Osteoblast (primary cell): ENCODE data around the gene LRRC46. TPM values are rescaled to one million over a fixed set of nuclear protein-coding genes. Genes with fewer than 3 reads are reported as not detected.

ENCODE experiments used
- DNase-seq: peaks from one replicate; pipeline ENCODE4 v3.0.0; 2011; ENCODE audit warnings: low spot score, mixed read lengths; ENCODE audit not compliant: insufficient read length; ENCODE audit errors: missing footprints
- H2AFZ ChIP-seq: 2 replicates; pipeline ENCODE4 v1.6.0; 2011; ENCODE audit warnings: mild to moderate bottlenecking, low read length
- H3K27ac ChIP-seq: 2 replicates; pipeline ENCODE4 v1.5.1; 2011; ENCODE audit warnings: mild to moderate bottlenecking, low read depth, low read length, moderate library complexity
- H3K27me3 ChIP-seq: 2 replicates; pipeline ENCODE4 v1.6.0; 2012; ENCODE audit warnings: mild to moderate bottlenecking, control low read depth, inconsistent platforms, low read length, moderate library complexity; ENCODE audit not compliant: insufficient read depth
- H3K36me3 ChIP-seq: 2 replicates; pipeline ENCODE4 v1.5.1; 2011; ENCODE audit warnings: mild to moderate bottlenecking, low read length, control low read depth, moderate library complexity; ENCODE audit not compliant: insufficient read depth
- H3K4me1 ChIP-seq: 2 replicates; pipeline ENCODE4 v1.5.1; 2011; ENCODE audit warnings: mild to moderate bottlenecking, low read length, control low read depth, moderate library complexity; ENCODE audit not compliant: insufficient read depth
- H3K4me2 ChIP-seq: 2 replicates; pipeline ENCODE4 v1.6.0; 2011; ENCODE audit warnings: mild to moderate bottlenecking, low read length; ENCODE audit not compliant: insufficient read depth
- H3K4me3 ChIP-seq: fragments of 200-600 bp; sonication (generic); 3 replicates; pipeline ENCODE4 v1.5.1; 2012; ENCODE audit warnings: mild to moderate bottlenecking, low read length, inconsistent platforms; ENCODE audit not compliant: insufficient read depth
- H3K79me2 ChIP-seq: 2 replicates; pipeline ENCODE4 v1.6.0; 2012; ENCODE audit warnings: mild to moderate bottlenecking, low read length, control low read depth, inconsistent platforms; ENCODE audit not compliant: insufficient read depth
- H3K9me3 ChIP-seq: 2 replicates; pipeline ENCODE4 v1.5.1; 2011; ENCODE audit warnings: low read depth, low read length, control low read depth
- H4K20me1 ChIP-seq: 2 replicates; pipeline ENCODE4 v1.6.0; 2012; ENCODE audit warnings: mild to moderate bottlenecking, low read length, control low read depth; ENCODE audit not compliant: insufficient read depth
- total RNA-seq: library from RNA; depleted of rRNA; stranded (reverse); fragments of >200 nt; gene quantifications from 2 replicates; pipeline ENCODE4 v1.2.3, GENCODE V29; 2012
- TF ChIP-seq, protein P1 (sequence below): IDR thresholded peaks from 2 replicates; pipeline ENCODE4 v1.5.1; 2011; ENCODE audit warnings: mild to moderate bottlenecking, low read depth, low read length, moderate library complexity; ENCODE audit errors: extremely low read depth

LRRC46 gene
- total RNA-seq, 1 donor = not detected

DNA sequence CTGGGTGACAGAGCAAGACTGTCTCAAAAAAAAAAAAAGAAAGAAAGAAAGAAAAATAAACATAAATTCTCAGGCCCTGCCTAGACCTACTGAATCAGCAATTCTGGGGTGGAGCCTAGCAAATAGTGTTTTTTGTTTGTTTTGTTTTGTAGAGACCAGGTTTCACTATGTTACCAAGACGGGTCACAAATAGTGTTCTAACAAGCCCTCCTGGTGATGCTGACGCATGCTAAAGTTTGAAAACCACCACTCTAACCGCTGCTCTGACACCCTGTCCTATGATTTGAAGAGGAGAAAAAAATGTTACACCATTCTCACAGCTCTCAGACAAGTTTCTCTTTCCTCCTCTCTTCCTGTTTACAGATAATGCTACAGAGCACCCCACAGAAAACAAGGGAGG, 1.6 kb upstream of the LRRC46 start:
- H3K27me3 ChIP-seq = no peaks in the 10 kb centered on the region
- no peaks in the 10 kb centered on the region for H3K9me3 ChIP-seq
- peaks cover 31% of the 10 kb centered on the region for H3K79me2 ChIP-seq
- TF ChIP-seq, protein P1, sequence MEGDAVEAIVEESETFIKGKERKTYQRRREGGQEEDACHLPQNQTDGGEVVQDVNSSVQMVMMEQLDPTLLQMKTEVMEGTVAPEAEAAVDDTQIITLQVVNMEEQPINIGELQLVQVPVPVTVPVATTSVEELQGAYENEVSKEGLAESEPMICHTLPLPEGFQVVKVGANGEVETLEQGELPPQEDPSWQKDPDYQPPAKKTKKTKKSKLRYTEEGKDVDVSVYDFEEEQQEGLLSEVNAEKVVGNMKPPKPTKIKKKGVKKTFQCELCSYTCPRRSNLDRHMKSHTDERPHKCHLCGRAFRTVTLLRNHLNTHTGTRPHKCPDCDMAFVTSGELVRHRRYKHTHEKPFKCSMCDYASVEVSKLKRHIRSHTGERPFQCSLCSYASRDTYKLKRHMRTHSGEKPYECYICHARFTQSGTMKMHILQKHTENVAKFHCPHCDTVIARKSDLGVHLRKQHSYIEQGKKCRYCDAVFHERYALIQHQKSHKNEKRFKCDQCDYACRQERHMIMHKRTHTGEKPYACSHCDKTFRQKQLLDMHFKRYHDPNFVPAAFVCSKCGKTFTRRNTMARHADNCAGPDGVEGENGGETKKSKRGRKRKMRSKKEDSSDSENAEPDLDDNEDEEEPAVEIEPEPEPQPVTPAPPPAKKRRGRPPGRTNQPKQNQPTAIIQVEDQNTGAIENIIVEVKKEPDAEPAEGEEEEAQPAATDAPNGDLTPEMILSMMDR = no peak
- peaks cover 8% of the 10 kb centered on the region for H4K20me1 ChIP-seq
- peak overlapping the region; percentile 88 for H3K27ac ChIP-seq
- no peak overlapping the region for H3K4me3 ChIP-seq
- peaks cover 28% of the 10 kb centered on the region for H3K36me3 ChIP-seq
- peak overlapping the region; percentile 100 for H3K4me2 ChIP-seq
- no peak overlapping the region for H2AFZ ChIP-seq
- DNase-seq = peak; percentile 36
- H3K4me1 ChIP-seq = peaks cover 19% of the 10 kb centered on the region

DNA sequence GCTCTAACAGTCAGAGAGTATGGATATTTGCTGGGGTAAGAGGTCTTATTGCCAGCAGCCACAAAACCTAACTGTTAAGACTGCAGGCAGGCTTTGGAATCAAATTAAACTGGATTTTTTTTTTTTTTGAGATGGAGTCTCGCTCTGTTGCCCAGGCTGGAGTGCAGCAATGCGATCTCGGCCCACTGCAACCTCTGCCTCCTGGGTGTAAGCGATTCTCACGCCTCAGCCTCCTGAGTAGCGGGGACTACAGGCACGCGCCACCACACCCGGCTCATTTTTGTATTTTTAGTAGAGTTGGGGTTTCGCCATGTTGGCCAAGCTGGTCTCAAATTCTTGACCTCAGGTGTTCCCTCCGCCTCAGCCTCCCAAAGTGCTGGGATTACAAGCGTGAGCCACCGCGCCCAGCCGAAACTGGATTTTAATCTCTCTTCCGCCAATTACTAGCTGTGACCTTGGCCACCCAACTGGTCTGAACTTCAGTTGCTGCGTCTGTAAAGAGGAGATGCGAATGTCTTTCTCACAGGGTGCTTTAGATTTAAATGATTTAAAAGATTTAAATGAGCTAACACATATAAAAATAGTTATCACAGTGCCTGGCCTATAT, 971 bp upstream of the LRRC46 start:
- H3K9me3 ChIP-seq = no peaks in the 10 kb centered on the region
- TF ChIP-seq, protein P1 = no peak
- peak overlapping the region; percentile 100 for H3K4me2 ChIP-seq
- H3K79me2 ChIP-seq = peaks cover 31% of the 10 kb centered on the region
- H2AFZ ChIP-seq = no peak overlapping the region
- DNase-seq = no peak
- peak overlapping the region; percentile 96 for H3K4me3 ChIP-seq
- peaks cover 19% of the 10 kb centered on the region for H3K4me1 ChIP-seq
- peaks cover 25% of the 10 kb centered on the region for H3K36me3 ChIP-seq
- peaks cover 8% of the 10 kb centered on the region for H4K20me1 ChIP-seq
- H3K27ac ChIP-seq = peak overlapping the region; percentile 88
- no peaks in the 10 kb centered on the region for H3K27me3 ChIP-seq

DNA sequence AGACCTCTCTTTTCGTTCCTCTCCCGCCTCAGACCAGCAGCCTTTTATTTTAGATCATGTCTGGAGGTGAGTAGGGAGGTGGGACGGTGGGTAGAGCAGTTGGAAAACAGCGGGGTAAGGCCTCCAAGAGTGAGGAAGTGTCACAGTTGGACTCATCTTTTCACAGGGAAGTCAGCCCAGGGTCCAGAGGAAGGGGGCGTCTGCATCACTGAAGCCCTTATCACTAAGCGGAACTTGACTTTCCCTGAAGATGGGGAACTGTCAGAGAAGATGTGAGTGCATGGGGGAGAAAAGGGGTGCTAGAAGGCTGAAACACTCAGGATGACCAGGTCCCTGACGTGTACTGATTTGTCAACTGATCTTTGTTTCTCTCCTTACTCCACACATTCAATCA, 461 bp downstream of the LRRC46 start:
- H3K27ac ChIP-seq = peak overlapping the region; percentile 88

DNA sequence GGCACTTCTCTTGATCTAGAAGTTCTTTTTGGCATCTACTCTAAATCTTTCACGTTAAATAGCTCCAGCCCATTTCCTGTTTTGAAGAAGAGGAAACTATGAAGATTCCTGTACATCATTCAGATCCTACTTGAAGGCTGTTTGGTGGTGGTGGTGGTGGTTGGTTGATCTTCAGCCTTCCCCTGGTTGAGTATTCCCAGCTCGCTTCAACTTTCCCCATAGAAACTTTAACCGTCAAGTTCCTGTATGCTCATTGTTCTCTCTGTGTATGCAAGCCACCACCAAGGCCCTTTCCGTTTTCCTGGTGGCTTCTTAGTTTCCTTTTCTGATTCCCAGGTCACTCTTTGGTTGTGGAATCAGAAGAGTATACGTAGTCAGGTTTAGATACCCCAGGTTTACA, 3.3 kb downstream of the LRRC46 start:
- Histone ChIP-seq H3K27ac (no peak overlapping the region), H2AFZ (no peak overlapping the region), H3K27me3 (no peaks in the 10 kb centered on the region), H3K4me3 (no peak overlapping the region), H3K9me3 (no peaks in the 10 kb centered on the region), H3K4me2 (no peak overlapping the region), H3K79me2 (peaks cover 28% of the 10 kb centered on the region), H3K36me3 (peaks cover 15% of the 10 kb centered on the region), H4K20me1 (peaks cover 9% of the 10 kb centered on the region), H3K4me1 (peaks cover 41% of the 10 kb centered on the region)
- TF ChIP-seq, protein P1 = no peak
- peak; percentile 26 for DNase-seq

More for the DNA sequence above, 461 bp downstream of the LRRC46 start:
- Histone ChIP-seq H3K36me3 (peaks cover 25% of the 10 kb centered on the region), H4K20me1 (peaks cover 8% of the 10 kb centered on the region), H3K9me3 (no peaks in the 10 kb centered on the region), H3K4me1 (peaks cover 22% of the 10 kb centered on the region), H2AFZ (peak overlapping the region; percentile 91), H3K4me3 (peak overlapping the region; percentile 96), H3K4me2 (peak overlapping the region; percentile 100), H3K27me3 (no peaks in the 10 kb centered on the region), H3K79me2 (peaks cover 31% of the 10 kb centered on the region)
- TF ChIP-seq, protein P1 = no peak
- DNase-seq = peak; percentile 43
